Neural cell (in vitro differentiated cells): ENCODE measurements around the gene TBC1D8. TPM values are rescaled to one million over a fixed set of nuclear protein-coding genes. Genes with fewer than 3 reads are reported as not detected.

ENCODE experiments used
- H2AFZ ChIP-seq: fragments of 200-600, 300-800 bp; sonication (generic), shearing (Covaris generic); 2 replicates; pipeline ENCODE4 v1.6.0; 2014; ENCODE audit warnings: low read depth, mild to moderate bottlenecking, antibody characterized with exemption, low read length, moderate library complexity
- H3F3A ChIP-seq: fragments of 200-600 bp; shearing (Covaris generic); 2 replicates; pipeline ENCODE4 v1.6.1; 2016; ENCODE audit warnings: mild to moderate bottlenecking, moderate library complexity, mixed read lengths, antibody characterized with exemption, low read length; ENCODE audit not compliant: insufficient read depth, poor library complexity, severe bottlenecking
- H3K27ac ChIP-seq: fragments of 200-600, 300-800 bp; sonication (generic), shearing (Covaris generic); 2 replicates; pipeline ENCODE4 v1.5.1; 2014; ENCODE audit warnings: mild to moderate bottlenecking, low read length, moderate library complexity
- H3K27me3 ChIP-seq: fragments of 300-800, 200-600 bp; sonication (generic), shearing (Covaris generic); 2 replicates; pipeline ENCODE4 v1.6.0; 2014; ENCODE audit warnings: mild to moderate bottlenecking, low read depth, low read length, moderate library complexity; ENCODE audit not compliant: insufficient read depth
- H3K36me3 ChIP-seq: fragments of 300-800, 200-600 bp; sonication (generic), shearing (Covaris generic); 2 replicates; pipeline ENCODE4 v1.5.1; 2014; ENCODE audit warnings: mild to moderate bottlenecking, antibody characterized with exemption, low read length, moderate library complexity; ENCODE audit not compliant: insufficient read depth
- H3K4me2 ChIP-seq: fragments of 300-800, 200-600 bp; sonication (generic), shearing (Covaris generic); 2 replicates; pipeline ENCODE4 v1.6.0; 2014; ENCODE audit warnings: mild to moderate bottlenecking, low read length
- H3K4me3 ChIP-seq: fragments of 300-800, 200-600 bp; sonication (generic), shearing (Covaris generic); 2 replicates; pipeline ENCODE4 v1.5.1; 2014; ENCODE audit warnings: mild to moderate bottlenecking, low read length, moderate library complexity
- H3K79me2 ChIP-seq: fragments of 200-600 bp; shearing (Covaris generic); replicated peaks from 2 replicates; pipeline ENCODE4 v1.6.0; 2014; ENCODE audit warnings: mild to moderate bottlenecking, low read length, moderate library complexity; ENCODE audit not compliant: insufficient read depth
- H3K9ac ChIP-seq: fragments of 300-800, 200-600 bp; sonication (generic), shearing (Covaris generic); 2 replicates; pipeline ENCODE4 v1.6.1; 2016; ENCODE audit warnings: mild to moderate bottlenecking, low read length, mixed read lengths
- H3K9me2 ChIP-seq: fragments of 200-600 bp; shearing (Covaris generic); 2 replicates; pipeline ENCODE4 v1.6.1; 2016; ENCODE audit warnings: mild to moderate bottlenecking, low read length, mixed read lengths; ENCODE audit not compliant: insufficient read depth
- H3K9me3 ChIP-seq: fragments of 200-600, 300-800 bp; sonication (generic), shearing (Covaris generic); 2 replicates; pipeline ENCODE4 v1.6.1; 2016; ENCODE audit warnings: mild to moderate bottlenecking, mixed run types, low read length, moderate library complexity, mixed read lengths
- H4K20me1 ChIP-seq: fragments of 200-600 bp; shearing (Covaris generic); 2 replicates; pipeline ENCODE4 v1.6.1; 2016; ENCODE audit warnings: mild to moderate bottlenecking, mixed run types; ENCODE audit not compliant: insufficient read depth
- EP300 ChIP-seq: fragments of 450-650 bp; conservative IDR thresholded peaks from 2 replicates; pipeline ENCODE4 v1.6.1; 2014; ENCODE audit warnings: antibody characterized with exemption, mild to moderate bottlenecking, moderate library complexity; ENCODE audit not compliant: poor library complexity, severe bottlenecking
- EZH2 ChIP-seq: fragments of 200-600, 300-800 bp; shearing (Covaris generic), sonication (generic); IDR thresholded peaks from 2 replicates; pipeline ENCODE4 v1.6.1; 2014; ENCODE audit warnings: antibody characterized with exemption, low read length, borderline replicate concordance, mild to moderate bottlenecking; ENCODE audit not compliant: insufficient read depth, poor library complexity, severe bottlenecking
- MXI1 ChIP-seq: fragments of 450-650 bp; conservative IDR thresholded peaks from 2 replicates; pipeline ENCODE4 v1.6.1; 2014; ENCODE audit warnings: antibody characterized with exemption, mild to moderate bottlenecking; ENCODE audit not compliant: poor library complexity, severe bottlenecking
- POLR2AphosphoS5 ChIP-seq: IDR thresholded peaks from 2 replicates; pipeline ENCODE4 v1.6.1; 2012
- RAD21 ChIP-seq: fragments of 450-650 bp; conservative IDR thresholded peaks from 2 replicates; pipeline ENCODE4 v1.6.1; 2014; ENCODE audit warnings: antibody characterized with exemption, mild to moderate bottlenecking, moderate library complexity
- SMC3 ChIP-seq: fragments of 450-650 bp; conservative IDR thresholded peaks from 2 replicates; pipeline ENCODE4 v1.6.1; 2014; ENCODE audit warnings: antibody characterized with exemption, mild to moderate bottlenecking, moderate library complexity; ENCODE audit not compliant: poor library complexity
- TAF1 ChIP-seq: IDR thresholded peaks from 2 replicates; pipeline ENCODE4 v1.6.1; 2012; ENCODE audit warnings: low read depth
- polyA plus RNA-seq: library from polyadenylated mRNA; depleted of rRNA; stranded (reverse); fragments of >200 nt; gene quantifications from 2 replicates; pipeline ENCODE4 v1.2.3, GENCODE V29; 2014
- TF ChIP-seq, protein P1 (sequence below): IDR thresholded peaks from 2 replicates; pipeline ENCODE4 v1.6.1; 2012; ENCODE audit warnings: borderline replicate concordance
- TF ChIP-seq, protein P2 (sequence below): fragments of 450-650 bp; IDR thresholded peaks from 2 replicates; pipeline ENCODE4 v1.5.1; 2014; ENCODE audit warnings: antibody characterized with exemption, mild to moderate bottlenecking, moderate library complexity; ENCODE audit not compliant: poor library complexity, severe bottlenecking

Gene TBC1D8
- polyA plus RNA-seq, 1 donor from 2014 or later = 5.3 TPM

GRCh38 chr2:101116841-101117552 is 34.2 kb downstream of the TBC1D8 start:
- H3K27me3 ChIP-seq = no peaks in the 10 kb centered on the region
- H3K9me2 ChIP-seq = no peaks in the 10 kb centered on the region
- TF ChIP-seq, protein P1, sequence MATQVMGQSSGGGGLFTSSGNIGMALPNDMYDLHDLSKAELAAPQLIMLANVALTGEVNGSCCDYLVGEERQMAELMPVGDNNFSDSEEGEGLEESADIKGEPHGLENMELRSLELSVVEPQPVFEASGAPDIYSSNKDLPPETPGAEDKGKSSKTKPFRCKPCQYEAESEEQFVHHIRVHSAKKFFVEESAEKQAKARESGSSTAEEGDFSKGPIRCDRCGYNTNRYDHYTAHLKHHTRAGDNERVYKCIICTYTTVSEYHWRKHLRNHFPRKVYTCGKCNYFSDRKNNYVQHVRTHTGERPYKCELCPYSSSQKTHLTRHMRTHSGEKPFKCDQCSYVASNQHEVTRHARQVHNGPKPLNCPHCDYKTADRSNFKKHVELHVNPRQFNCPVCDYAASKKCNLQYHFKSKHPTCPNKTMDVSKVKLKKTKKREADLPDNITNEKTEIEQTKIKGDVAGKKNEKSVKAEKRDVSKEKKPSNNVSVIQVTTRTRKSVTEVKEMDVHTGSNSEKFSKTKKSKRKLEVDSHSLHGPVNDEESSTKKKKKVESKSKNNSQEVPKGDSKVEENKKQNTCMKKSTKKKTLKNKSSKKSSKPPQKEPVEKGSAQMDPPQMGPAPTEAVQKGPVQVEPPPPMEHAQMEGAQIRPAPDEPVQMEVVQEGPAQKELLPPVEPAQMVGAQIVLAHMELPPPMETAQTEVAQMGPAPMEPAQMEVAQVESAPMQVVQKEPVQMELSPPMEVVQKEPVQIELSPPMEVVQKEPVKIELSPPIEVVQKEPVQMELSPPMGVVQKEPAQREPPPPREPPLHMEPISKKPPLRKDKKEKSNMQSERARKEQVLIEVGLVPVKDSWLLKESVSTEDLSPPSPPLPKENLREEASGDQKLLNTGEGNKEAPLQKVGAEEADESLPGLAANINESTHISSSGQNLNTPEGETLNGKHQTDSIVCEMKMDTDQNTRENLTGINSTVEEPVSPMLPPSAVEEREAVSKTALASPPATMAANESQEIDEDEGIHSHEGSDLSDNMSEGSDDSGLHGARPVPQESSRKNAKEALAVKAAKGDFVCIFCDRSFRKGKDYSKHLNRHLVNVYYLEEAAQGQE = no peak
- TF ChIP-seq RAD21 (no peak), EP300 (no peak), TAF1 (no peak), POLR2AphosphoS5 (no peak), MXI1 (no peak), EZH2 (no peak), SMC3 (no peak)
- no peaks in the 10 kb centered on the region for H3K36me3 ChIP-seq
- no peaks in the 10 kb centered on the region for H3K9me3 ChIP-seq
- H3K79me2 ChIP-seq = no peaks in the 10 kb centered on the region
- no peaks in the 10 kb centered on the region for H4K20me1 ChIP-seq
- no peak overlapping the region for H3K27ac ChIP-seq
- no peaks in the 10 kb centered on the region for H3F3A ChIP-seq
- H3K4me2 ChIP-seq = no peak overlapping the region
- H2AFZ ChIP-seq = no peak overlapping the region
- H3K4me3 ChIP-seq = no peak overlapping the region
- no peak overlapping the region for H3K9ac ChIP-seq

- Histone ChIP-seq H2AFZ (no peak overlapping the region), H3K79me2 (no peaks in the 10 kb centered on the region)
- TF ChIP-seq, protein P2, sequence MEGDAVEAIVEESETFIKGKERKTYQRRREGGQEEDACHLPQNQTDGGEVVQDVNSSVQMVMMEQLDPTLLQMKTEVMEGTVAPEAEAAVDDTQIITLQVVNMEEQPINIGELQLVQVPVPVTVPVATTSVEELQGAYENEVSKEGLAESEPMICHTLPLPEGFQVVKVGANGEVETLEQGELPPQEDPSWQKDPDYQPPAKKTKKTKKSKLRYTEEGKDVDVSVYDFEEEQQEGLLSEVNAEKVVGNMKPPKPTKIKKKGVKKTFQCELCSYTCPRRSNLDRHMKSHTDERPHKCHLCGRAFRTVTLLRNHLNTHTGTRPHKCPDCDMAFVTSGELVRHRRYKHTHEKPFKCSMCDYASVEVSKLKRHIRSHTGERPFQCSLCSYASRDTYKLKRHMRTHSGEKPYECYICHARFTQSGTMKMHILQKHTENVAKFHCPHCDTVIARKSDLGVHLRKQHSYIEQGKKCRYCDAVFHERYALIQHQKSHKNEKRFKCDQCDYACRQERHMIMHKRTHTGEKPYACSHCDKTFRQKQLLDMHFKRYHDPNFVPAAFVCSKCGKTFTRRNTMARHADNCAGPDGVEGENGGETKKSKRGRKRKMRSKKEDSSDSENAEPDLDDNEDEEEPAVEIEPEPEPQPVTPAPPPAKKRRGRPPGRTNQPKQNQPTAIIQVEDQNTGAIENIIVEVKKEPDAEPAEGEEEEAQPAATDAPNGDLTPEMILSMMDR = no peak
- TF ChIP-seq TAF1 = no peak
- TF ChIP-seq RAD21 = no peak
- no peak for TF ChIP-seq EZH2
- no peak for TF ChIP-seq POLR2AphosphoS5
- TF ChIP-seq SMC3 = no peak
- TF ChIP-seq, protein P1 = no peak
- no peak for TF ChIP-seq EP300
- no peak for TF ChIP-seq MXI1
Observed at GRCh38 chr2:101116348-101116747, 34.8 kb downstream of the TBC1D8 start.

More at GRCh38 chr2:101116348-101116747, 34.8 kb downstream of the TBC1D8 start:
- no peak overlapping the region for H3K9ac ChIP-seq
- H4K20me1 ChIP-seq = no peaks in the 10 kb centered on the region
- H3K4me3 ChIP-seq = no peak overlapping the region
- no peaks in the 10 kb centered on the region for H3F3A ChIP-seq
- no peaks in the 10 kb centered on the region for H3K9me2 ChIP-seq
- H3K27ac ChIP-seq = no peak overlapping the region
- no peaks in the 10 kb centered on the region for H3K36me3 ChIP-seq
- H3K9me3 ChIP-seq = no peaks in the 10 kb centered on the region
- H3K4me2 ChIP-seq = no peak overlapping the region
- H3K27me3 ChIP-seq = no peaks in the 10 kb centered on the region
